Stimulated activated CD8-positive, alpha-beta memory T cell treated with anti-CD3 and anti-CD28 coated beads, Interleukin-7, amount 100 ng/mL, for 24 hours (primary cell): ENCODE results near the gene MAML3.

Experiments
- DNase-seq: peaks from one replicate; pipeline ENCODE4 v3.0.0-alpha.2; 2020; ENCODE audit warnings: low read depth

The MAML3 gene

GRCh38 chr4:140126261-140126660 lies 27.7 kb downstream of the MAML3 start:
- no peak for DNase-seq

GRCh38 chr4:140125374-140125773 lies 28.6 kb downstream of the MAML3 start:
- DNase-seq, result no peak

GRCh38 chr4:140123666-140124377 lies 30.2 kb downstream of the MAML3 start:
- no peak for DNase-seq

GRCh38 chr4:140122891-140123290 lies 31.1 kb downstream of the MAML3 start:
- no peak for DNase-seq

GRCh38 chr4:140121646-140122045 lies 32.3 kb downstream of the MAML3 start:
- no peak for DNase-seq

GRCh38 chr4:140118931-140119640 lies 34.9 kb downstream of the MAML3 start:
- DNase-seq, result no peak

- no peak for DNase-seq
Observed at GRCh38 chr4:140117947-140118346, 36.0 kb downstream of the MAML3 start.

GRCh38 chr4:140116442-140117104 lies 37.4 kb downstream of the MAML3 start:
- DNase-seq, result no peak

- no peak for DNase-seq
Observed at GRCh38 chr4:140115140-140115539, 38.8 kb downstream of the MAML3 start.

- no peak for DNase-seq
Observed at GRCh38 chr4:140113653-140114052, 40.3 kb downstream of the MAML3 start.

- DNase-seq, result no peak
Observed at GRCh38 chr4:140112576-140112975, 41.4 kb downstream of the MAML3 start.

- DNase-seq, result no peak
Observed at GRCh38 chr4:140111256-140111655, 42.7 kb downstream of the MAML3 start.

GRCh38 chr4:140110542-140111215 lies 43.3 kb downstream of the MAML3 start:
- DNase-seq, result no peak

GRCh38 chr4:140109737-140110136 lies 44.2 kb downstream of the MAML3 start:
- DNase-seq, result no peak

GRCh38 chr4:140109292-140109691 lies 44.7 kb downstream of the MAML3 start:
- no peak for DNase-seq

- DNase-seq, result no peak
Observed at GRCh38 chr4:140108713-140109230, 45.2 kb downstream of the MAML3 start.

GRCh38 chr4:140108243-140108642 lies 45.7 kb downstream of the MAML3 start:
- DNase-seq, result no peak

GRCh38 chr4:140106289-140106844 lies 47.6 kb downstream of the MAML3 start:
- no peak for DNase-seq

- DNase-seq, result no peak
Observed at GRCh38 chr4:140105436-140105835, 48.5 kb downstream of the MAML3 start.

- no peak for DNase-seq
Observed at GRCh38 chr4:140103676-140104075, 50.3 kb downstream of the MAML3 start.

GRCh38 chr4:140102421-140102820 lies 51.6 kb downstream of the MAML3 start:
- DNase-seq, result no peak

- no peak for DNase-seq
Observed at GRCh38 chr4:140100771-140101170, 53.2 kb downstream of the MAML3 start.
